Measurements from ENCODE around the gene TATDN3.
A peak's percentile ranks its signal among the peaks of the same experiment; 100 is the strongest.

TATDN3 gene

DNA sequence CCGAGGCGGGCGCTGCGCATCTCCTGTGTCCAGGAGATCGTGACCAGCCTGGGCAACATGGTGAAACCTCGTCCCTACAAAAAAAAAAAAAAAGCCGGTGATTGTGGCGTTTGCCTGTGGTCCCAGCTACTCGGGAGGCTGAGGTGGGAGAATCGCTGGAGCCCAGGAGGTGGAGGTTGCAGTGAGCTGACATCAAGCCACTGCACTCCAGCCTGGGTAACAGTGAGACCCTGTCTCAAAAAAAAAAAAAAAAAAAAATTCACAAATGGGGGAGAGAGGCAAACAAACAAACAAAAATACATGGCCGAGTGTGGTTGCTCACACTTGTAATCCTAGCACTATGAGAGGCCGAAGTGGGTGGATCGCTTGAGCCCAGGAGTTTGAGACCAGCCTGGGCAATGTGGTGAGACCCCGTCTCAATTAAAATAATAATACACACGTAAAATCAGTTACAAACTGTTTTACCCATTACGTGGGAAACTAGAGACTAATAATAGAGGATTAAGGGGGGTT is 758 bp downstream of the TATDN3 start:
- Histone ChIP-seq H3K27ac (ENCODE audit: low read depth, low read length) (peak overlapping the region; percentile 89), H3K4me1 (ENCODE audit: control insufficient read depth, low read length) (peaks cover 62% of the 10 kb centered on the region), H3K9me3 (ENCODE audit: control insufficient read depth, insufficient read depth, low read length) (no peaks in the 10 kb centered on the region), H4K20me1 (ENCODE audit: control insufficient read depth, insufficient read depth, low read depth, low read length) (no peaks in the 10 kb centered on the region), H3K27me3 (ENCODE audit: control insufficient read depth, low read length) (no peaks in the 10 kb centered on the region), H3F3A (ENCODE audit: control insufficient read depth, insufficient read depth) (peaks cover 18% of the 10 kb centered on the region), H3K4me2 (ENCODE audit: low read length) (peak overlapping the region; percentile 86), H3K36me3 (ENCODE audit: control insufficient read depth, low read length) (peaks cover 27% of the 10 kb centered on the region), H3K79me2 (ENCODE audit: control insufficient read depth, low read length) (peaks cover 58% of the 10 kb centered on the region), H3K4me3 (ENCODE audit: low read length) (peak overlapping the region; percentile 89), H3K9me2 (replicated peaks; ENCODE audit: control insufficient read depth, low read length) (no peaks in the 10 kb centered on the region)
- no peak for TF ChIP-seq CTCF (IDR thresholded peaks at IDR 0.05; ENCODE audit: low read depth, low read length, poor library complexity, severe bottlenecking)
- TF ChIP-seq EZH2phosphoT487 (IDR thresholded peaks at IDR 0.05; ENCODE audit: borderline replicate concordance, low read length): no peak

DNA sequence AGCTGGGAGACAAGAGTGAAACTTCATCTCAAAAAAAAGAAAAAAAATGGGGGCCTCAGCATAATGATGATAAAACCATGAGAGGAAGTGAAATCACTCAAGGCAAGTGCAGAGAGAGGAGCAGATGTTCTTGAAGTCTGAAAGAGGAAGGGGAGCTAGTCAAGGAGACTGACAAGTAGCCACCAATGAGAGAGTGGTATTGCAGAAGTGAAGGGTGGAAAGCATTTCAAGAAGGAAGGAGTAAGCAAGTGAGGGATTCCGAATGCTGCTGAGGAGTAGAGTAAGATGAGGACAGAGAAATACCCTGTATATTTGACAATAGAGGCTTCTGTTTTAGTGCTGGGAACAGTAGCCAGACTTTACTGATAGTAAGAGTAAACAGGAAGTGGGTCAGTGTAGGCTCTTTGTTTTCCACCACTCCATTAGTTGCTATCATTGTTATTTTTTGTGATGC is 2.9 kb downstream of the TATDN3 start:
- no peak for TF ChIP-seq EZH2phosphoT487 (IDR thresholded peaks at IDR 0.05; ENCODE audit: borderline replicate concordance, low read length)
- no peak for TF ChIP-seq CTCF (IDR thresholded peaks at IDR 0.05; ENCODE audit: low read depth, low read length, poor library complexity, severe bottlenecking)
- Histone ChIP-seq H3K4me2 (ENCODE audit: low read length) (peak overlapping the region; percentile 86), H3K79me2 (ENCODE audit: control insufficient read depth, low read length) (peaks cover 38% of the 10 kb centered on the region), H3K27me3 (ENCODE audit: control insufficient read depth, low read length) (no peaks in the 10 kb centered on the region), H3F3A (ENCODE audit: control insufficient read depth, insufficient read depth) (peaks cover 18% of the 10 kb centered on the region), H3K4me3 (ENCODE audit: low read length) (peak overlapping the region; percentile 89), H3K36me3 (ENCODE audit: control insufficient read depth, low read length) (peaks cover 35% of the 10 kb centered on the region), H3K4me1 (ENCODE audit: control insufficient read depth, low read length) (peaks cover 63% of the 10 kb centered on the region), H3K9me3 (ENCODE audit: control insufficient read depth, insufficient read depth, low read length) (no peaks in the 10 kb centered on the region), H4K20me1 (ENCODE audit: control insufficient read depth, insufficient read depth, low read depth, low read length) (no peaks in the 10 kb centered on the region), H3K9me2 (replicated peaks; ENCODE audit: control insufficient read depth, low read length) (no peaks in the 10 kb centered on the region), H3K27ac (ENCODE audit: low read depth, low read length) (peak overlapping the region; percentile 89)

GRCh38 chr1:212797681-212798080 is 6.0 kb downstream of the TATDN3 start:
- peaks cover 56% of the 10 kb centered on the region for H3K4me1 ChIP-seq (ENCODE audit: control insufficient read depth, low read length)
- TF ChIP-seq EZH2phosphoT487 (IDR thresholded peaks at IDR 0.05; ENCODE audit: borderline replicate concordance, low read length): no peak
- TF ChIP-seq CTCF (IDR thresholded peaks at IDR 0.05; ENCODE audit: low read depth, low read length, poor library complexity, severe bottlenecking): no peak

More at GRCh38 chr1:212797681-212798080, 6.0 kb downstream of the TATDN3 start:
- peaks cover 10% of the 10 kb centered on the region for H3K79me2 ChIP-seq (ENCODE audit: control insufficient read depth, low read length)
- peaks cover 18% of the 10 kb centered on the region for H3F3A ChIP-seq (ENCODE audit: control insufficient read depth, insufficient read depth)
- peaks cover 57% of the 10 kb centered on the region for H3K36me3 ChIP-seq (ENCODE audit: control insufficient read depth, low read length)
- no peak overlapping the region for H3K27ac ChIP-seq (ENCODE audit: low read depth, low read length)
- H4K20me1 ChIP-seq (ENCODE audit: control insufficient read depth, insufficient read depth, low read depth, low read length): no peaks in the 10 kb centered on the region
- no peak overlapping the region for H3K4me3 ChIP-seq (ENCODE audit: low read length)
- no peaks in the 10 kb centered on the region for H3K9me3 ChIP-seq (ENCODE audit: control insufficient read depth, insufficient read depth, low read length)
- no peaks in the 10 kb centered on the region for H3K27me3 ChIP-seq (ENCODE audit: control insufficient read depth, low read length)
- no peaks in the 10 kb centered on the region for H3K9me2 ChIP-seq (replicated peaks; ENCODE audit: control insufficient read depth, low read length)
- H3K4me2 ChIP-seq (ENCODE audit: low read length): no peak overlapping the region

Data from DOHH2 (cell line).